IMR-90 (cell line): ENCODE results near the gene UBA52. TPM values are rescaled to one million over a fixed set of nuclear protein-coding genes. Genes with fewer than 3 reads are reported as not detected.

ENCODE experiments used
- ATAC-seq: fragments of 200-7000 bp; cut with Tn5 transposase; 2 replicates; pipeline ENCODE4 v1.9.1; 2020; ENCODE audit warnings: low read depth, mild to moderate bottlenecking, moderate library complexity
- BruUV-seq: library from RNA; stranded (reverse); fragments of 400-500 nt; replicated peaks from 2 replicates; lab custom pipeline; 2021; lab: Mats Ljungman, UMichigan
- CTCF ChIA-PET: fragments of 300-600 bp; formaldehyde crosslinking; extraction: SDS; loops from one replicate; lab custom pipeline; 2021; ENCODE audit warnings: antibody characterized with exemption; lab: Yijun Ruan, JAX
- POLR2A ChIA-PET: fragments of 300-600 bp; sonication (Branson Sonifier 250); formaldehyde crosslinking; loops from one replicate; lab custom pipeline; 2022; ENCODE audit warnings: antibody characterized with exemption; ENCODE audit not compliant: unreplicated experiment; lab: Charles Lee
- DNase-seq: peaks from one replicate; pipeline ENCODE4 v3.0.0; 2013
- H2AFZ ChIP-seq: replicated peaks from 2 replicates; pipeline ENCODE3; 2013; ENCODE audit warnings: low read length, mild to moderate bottlenecking; ENCODE audit not compliant: poor library complexity
- H2AK5ac ChIP-seq: 2 replicates; pipeline ENCODE4 v1.6.1; 2013; ENCODE audit warnings: low read depth, low read length, inconsistent platforms
- H2AK9ac ChIP-seq: replicated peaks from 2 replicates; pipeline ENCODE3; 2013; ENCODE audit warnings: mild to moderate bottlenecking, low read depth, low read length, moderate library complexity; ENCODE audit not compliant: poor library complexity
- H2BK120ac ChIP-seq: 2 replicates; pipeline ENCODE4 v1.6.1; 2013; ENCODE audit warnings: low read depth, low read length, inconsistent platforms
- H2BK15ac ChIP-seq: 3 replicates; pipeline ENCODE4 v1.6.1; 2013; ENCODE audit warnings: low read depth, low read length, inconsistent platforms
- H2BK20ac ChIP-seq: 2 replicates; pipeline ENCODE4 v1.6.1; 2013; ENCODE audit warnings: low read depth, mild to moderate bottlenecking, inconsistent platforms, low read length, moderate library complexity
- H2BK5ac ChIP-seq: 2 replicates; pipeline ENCODE4 v1.6.1; 2013; ENCODE audit warnings: mild to moderate bottlenecking, low read depth, low read length, inconsistent platforms; ENCODE audit not compliant: poor library complexity, severe bottlenecking
- H3K14ac ChIP-seq: replicated peaks from 2 replicates; pipeline ENCODE4 v1.6.1; 2013; ENCODE audit warnings: low read depth, low read length, inconsistent platforms
- H3K18ac ChIP-seq: 2 replicates; pipeline ENCODE4 v1.6.1; 2013; ENCODE audit warnings: low read depth, low read length, control low read depth
- H3K23ac ChIP-seq: 2 replicates; pipeline ENCODE4 v1.6.1; 2013; ENCODE audit warnings: low read depth, low read length, inconsistent platforms
- H3K27ac ChIP-seq: 2 replicates; pipeline ENCODE4 v1.5.1; 2013; ENCODE audit warnings: mild to moderate bottlenecking, control low read depth, low read length; ENCODE audit not compliant: insufficient read depth
- H3K27me3 ChIP-seq: 2 replicates; pipeline ENCODE4 v1.6.1; 2013; ENCODE audit warnings: low read length; ENCODE audit not compliant: control insufficient read depth, insufficient read depth
- H3K36me3 ChIP-seq: 2 replicates; pipeline ENCODE4 v1.6.1; 2013; ENCODE audit warnings: low read length, mixed read lengths; ENCODE audit not compliant: control insufficient read depth, insufficient read depth
- H3K4ac ChIP-seq: 2 replicates; pipeline ENCODE4 v1.6.1; 2013; ENCODE audit warnings: low read depth, low read length, inconsistent platforms
- H3K4me1 ChIP-seq: 2 replicates; pipeline ENCODE4 v1.6.1; 2013; ENCODE audit warnings: low read length, mixed read lengths; ENCODE audit not compliant: control insufficient read depth, insufficient read depth
- H3K4me2 ChIP-seq: 2 replicates; pipeline ENCODE4 v1.6.1; 2013; ENCODE audit warnings: low read depth, mild to moderate bottlenecking, control low read depth, low read length, moderate library complexity
- H3K4me3 ChIP-seq: 2 replicates; pipeline ENCODE4 v1.5.1; 2013; ENCODE audit warnings: low read depth, mild to moderate bottlenecking, control low read depth, low read length, moderate library complexity; ENCODE audit not compliant: insufficient read depth
- H3K56ac ChIP-seq: 2 replicates; pipeline ENCODE4 v1.6.1; 2013; ENCODE audit warnings: low read length, inconsistent platforms; ENCODE audit not compliant: insufficient read depth; ENCODE audit errors: extremely low read depth
- H3K79me1 ChIP-seq, 2 experiments: 2 replicates each; pipeline ENCODE4 v1.6.1; 2013; ENCODE audit warnings: low read length in 2 of 2, inconsistent platforms in 1 of 2, low read depth in 1 of 2
- H3K9ac ChIP-seq: 2 replicates; pipeline ENCODE4 v1.6.1; 2013; ENCODE audit warnings: low read depth, low read length, control low read depth
- H3K9me1 ChIP-seq: 2 replicates; pipeline ENCODE4 v1.6.1; 2013; ENCODE audit warnings: low read length, inconsistent platforms; ENCODE audit not compliant: insufficient read depth
- H3K9me3 ChIP-seq: 2 replicates; pipeline ENCODE4 v1.6.1; 2013; ENCODE audit warnings: low read length; ENCODE audit not compliant: control insufficient read depth, insufficient read depth
- H4K20me1 ChIP-seq: 2 replicates; pipeline ENCODE4 v1.6.1; 2013; ENCODE audit warnings: low read length, inconsistent platforms; ENCODE audit not compliant: insufficient read depth
- H4K5ac ChIP-seq: 2 replicates; pipeline ENCODE4 v1.6.1; 2013; ENCODE audit warnings: mild to moderate bottlenecking, low read depth, low read length, control low read depth
- H4K8ac ChIP-seq, 2 experiments: 2 replicates each; pipeline ENCODE4 v1.6.1; 2013; ENCODE audit warnings: low read depth in 2 of 2, low read length in 2 of 2, control low read depth in 1 of 2, inconsistent platforms in 1 of 2
- H4K91ac ChIP-seq: 2 replicates; pipeline ENCODE4 v1.6.1; 2013; ENCODE audit warnings: low read depth, low read length, inconsistent platforms; ENCODE audit not compliant: insufficient read depth
- BHLHE40 ChIP-seq: fragments of 150-350 bp; IDR thresholded peaks from 2 replicates; pipeline ENCODE4 v1.6.1; 2016; ENCODE audit warnings: mild to moderate bottlenecking, low read depth, low read length
- POLR2A ChIP-seq: IDR thresholded peaks from 2 replicates; pipeline ENCODE4 v1.6.1; 2012; ENCODE audit warnings: mild to moderate bottlenecking, low read depth, low read length
- RAD21 ChIP-seq: IDR thresholded peaks from 2 replicates; pipeline ENCODE4 v1.6.1; 2012; ENCODE audit warnings: low read length, improper control_type of control experiment
- USF2 ChIP-seq: fragments of 150-350 bp; IDR thresholded peaks from 2 replicates; pipeline ENCODE4 v1.6.1; 2017; ENCODE audit warnings: mild to moderate bottlenecking, antibody characterized with exemption, low read length, low read depth
- WGBS, 2 experiments: methylation state at CpG; one replicate each; pipeline versions ENCODE4 v1.1.5 to v1.1.7; 2013; ENCODE audit warnings: missing lambda C conversion rate in 2 of 2; ENCODE audit not compliant: insufficient read length in 1 of 2; ENCODE audit errors: extremely low coverage in 2 of 2; 5-methylcytosine and 5-hydroxymethylcytosine counted together
- dilution Hi-C: fragments of 300-500 bp; cut with HindIII; formaldehyde crosslinking; loops from one replicate; pipeline ENCODE4 v1.14.3; 2018; ENCODE audit warnings: low sequenced_read_pairs; ENCODE audit not compliant: unreplicated experiment
- in situ Hi-C: fragments of 300-500 bp; cut with MboI; formaldehyde crosslinking; loops from 3 replicates; pipeline ENCODE4 v1.14.3; 2019; ENCODE audit warnings: low sequenced_read_pairs, inconsistent platforms, mixed read lengths
- intact Hi-C: fragments of 100-400 bp; cut with micrococcal nuclease; formaldehyde crosslinking; loops from 2 replicates; pipeline ENCODE4 v1.10.0; 2022
- polyA plus RNA-seq, 3 experiments: library from polyadenylated mRNA; depleted of rRNA; stranded (reverse); fragments of >200 nt; gene quantifications; 2 replicates each; pipeline ENCODE4 v1.2.3, GENCODE V29; 2012; ENCODE audit warnings: low replicate concordance in 1 of 3
- total RNA-seq: library from RNA; depleted of rRNA; stranded (reverse); fragments of >200 nt; gene quantifications from 2 replicates; pipeline ENCODE4 v1.2.3, GENCODE V29; 2012

UBA52 gene
- total and polyA plus RNA-seq, 2 of the 4 experiments (the other 2 are of a cell fraction), result 1,030 to 3,008 TPM

GRCh38 chr19:18536475-18536874 is 35.2 kb upstream of the UBA52 start:
- no peak overlapping the region for H2BK120ac ChIP-seq
- dilution Hi-C loops, result no loop called here
- no peak overlapping the region for H4K5ac ChIP-seq
- no peak overlapping the region for H2BK15ac ChIP-seq
- intact Hi-C loops, result no loop called here
- no peak overlapping the region for H3K56ac ChIP-seq
- BruUV-seq, result no TSS peak
- peaks cover 4% of the 10 kb centered on the region; the same call in 1 of the 2 replicates for H3K9me1 ChIP-seq
- no peak overlapping the region for H3K27ac ChIP-seq
- H4K91ac ChIP-seq, result no peak overlapping the region
- in situ Hi-C loops, result no loop called here
- H3K9me3 ChIP-seq, result no peaks in the 10 kb centered on the region
- no peaks in the 10 kb centered on the region; the same call in 1 of the 2 replicates for H3K4me1 ChIP-seq
- H3K27me3 ChIP-seq, result no peaks in the 10 kb centered on the region
- H2AK5ac ChIP-seq, result no peak overlapping the region
- ChIA-PET POLR2A (no interaction called here), CTCF (no interaction called here)
- H3K14ac ChIP-seq, result no peak overlapping the region
- DNase-seq (no peak), ATAC-seq (no peak)
- no peak overlapping the region for H2BK5ac ChIP-seq
- TF ChIP-seq RAD21 (no peak), USF2 (no peak), BHLHE40 (no peak), POLR2A (no peak)
- H2AFZ ChIP-seq, result no peak overlapping the region
- H2BK20ac ChIP-seq, result no peak overlapping the region
- no peak overlapping the region for H3K4ac ChIP-seq
- peaks cover 66% of the 10 kb centered on the region for H3K36me3 ChIP-seq
- H2AK9ac ChIP-seq, result no peak overlapping the region
- H3K4me2 ChIP-seq, result no peak overlapping the region
- no peak overlapping the region for H4K8ac ChIP-seq
- no peak overlapping the region for H3K23ac ChIP-seq
- H4K20me1 ChIP-seq, result no peaks in the 10 kb centered on the region
- H3K18ac ChIP-seq, result no peak overlapping the region
- WGBS, 2 experiments, result 94% methylated on average over 7 of the region's 10 CpGs; no CpG with 5 or more reads in 1 of the 2 experiments
- no peak overlapping the region for H3K4me3 ChIP-seq
- H3K79me1 ChIP-seq, result peaks cover 12 to 37% of the 10 kb centered on the region in 2 experiments
- no peak overlapping the region for H3K9ac ChIP-seq
